HAP-1 (cell line): Measurements from ENCODE around the gene SURF6.
A peak's percentile ranks its signal among the peaks of the same experiment; 100 is the strongest.
"Not testable (repeated sequence)": the region's sequence is repeated elsewhere in the genome, so short reads cannot be mapped to it uniquely, and the experiment has no call there.

Experiments used
- DNase-seq, 2 experiments: peaks; one replicate each; pipeline ENCODE4 v3.0.0-alpha.2; 2016 to 2020; ENCODE audit warnings: low spot score in 2 of 2
- H3K27me3 ChIP-seq: fragments of 250-450 bp; sonication (Bioruptor Pico); 2 replicates; pipeline ENCODE4 v1.5.1; 2020; ENCODE audit warnings: low read depth, mild to moderate bottlenecking, moderate library complexity
- H3K36me3 ChIP-seq: fragments of 250-450 bp; sonication (Bioruptor Pico); replicated peaks from 2 replicates; pipeline ENCODE4 v1.5.1; 2020; ENCODE audit warnings: mild to moderate bottlenecking
- H3K4me1 ChIP-seq: fragments of 250-450 bp; sonication (Bioruptor Pico); 2 replicates; pipeline ENCODE4 v1.5.1; 2020; ENCODE audit warnings: mild to moderate bottlenecking
- H3K4me3 ChIP-seq: fragments of 250-450 bp; sonication (Bioruptor Pico); 2 replicates; pipeline ENCODE4 v1.5.1; 2020; ENCODE audit warnings: mild to moderate bottlenecking, moderate library complexity
- H3K9me3 ChIP-seq: fragments of 250-450 bp; sonication (Bioruptor Pico); 2 replicates; pipeline ENCODE4 v1.5.1; 2020; ENCODE audit warnings: mild to moderate bottlenecking, moderate library complexity
- in situ Hi-C: fragments of 300-500 bp; cut with MboI; formaldehyde crosslinking; loops from 3 replicates; pipeline ENCODE4 v1.14.3; 2020; ENCODE audit warnings: low sequenced_read_pairs, inconsistent platforms, mixed read lengths

SURF6 gene

GRCh38 chr9:133339641-133340040 is 3.7 kb upstream of the SURF6 start:
- no peaks in the 10 kb centered on the region for H3K9me3 ChIP-seq
- in situ Hi-C loops: loop anchor here (10.0 kb wide), 1 partner anchor 145 kb away; no protein-coding TSS in a partner anchor
- peaks cover 51% of the 10 kb centered on the region for H3K36me3 ChIP-seq
- H3K4me1 ChIP-seq: peaks cover 8% of the 10 kb centered on the region
- H3K27me3 ChIP-seq: no peaks in the 10 kb centered on the region
- DNase-seq: no peak
- H3K4me3 ChIP-seq: no peak overlapping the region

- in situ Hi-C loops, H3K9me3 ChIP-seq, H3K27me3 ChIP-seq: not testable (repeated sequence)
- Histone ChIP-seq H3K4me1 (peaks cover 10% of the 10 kb centered on the region), H3K36me3 (peaks cover 49% of the 10 kb centered on the region), H3K4me3 (peak overlapping the region; percentile 99)
- peak in 1 of 2 experiments; percentile 5 for DNase-seq
Measured at GRCh38 chr9:133334888-133335287, 1.1 kb downstream of the SURF6 start.

- in situ Hi-C loops: no loop called here
- peak overlapping the region; percentile 99; the same call in 1 of the 2 replicates for H3K4me3 ChIP-seq
- no peaks in the 10 kb centered on the region for H3K27me3 ChIP-seq
- no peaks in the 10 kb centered on the region for H3K9me3 ChIP-seq
- peaks cover 10% of the 10 kb centered on the region for H3K4me1 ChIP-seq
- peak in 1 of 2 experiments; percentile 6 for DNase-seq
- H3K36me3 ChIP-seq: peaks cover 47% of the 10 kb centered on the region
Measured at GRCh38 chr9:133334161-133334560, 1.8 kb downstream of the SURF6 start.

GRCh38 chr9:133333566-133333965 is 2.4 kb downstream of the SURF6 start:
- H3K36me3 ChIP-seq: peaks cover 47% of the 10 kb centered on the region
- peaks cover 10% of the 10 kb centered on the region for H3K4me1 ChIP-seq
- H3K4me3 ChIP-seq: no peak overlapping the region
- no peaks in the 10 kb centered on the region for H3K27me3 ChIP-seq
- in situ Hi-C loops: no loop called here
- H3K9me3 ChIP-seq: no peaks in the 10 kb centered on the region
- DNase-seq: peak in 1 of 2 experiments; percentile 12

- Histone ChIP-seq H3K27me3 (no peaks in the 10 kb centered on the region), H3K36me3 (peaks cover 47% of the 10 kb centered on the region), H3K4me1 (peaks cover 10% of the 10 kb centered on the region), H3K4me3 (no peak overlapping the region), H3K9me3 (no peaks in the 10 kb centered on the region)
- peak in 1 of 2 experiments; percentile 6 for DNase-seq
- in situ Hi-C loops: no loop called here
Measured at GRCh38 chr9:133333011-133333410, 3.0 kb downstream of the SURF6 start.

- DNase-seq: peak in 1 of 2 experiments; percentile 4
- Histone ChIP-seq H3K27me3 (no peaks in the 10 kb centered on the region), H3K36me3 (peaks cover 47% of the 10 kb centered on the region), H3K4me3 (no peak overlapping the region), H3K4me1 (peaks cover 10% of the 10 kb centered on the region), H3K9me3 (no peaks in the 10 kb centered on the region)
- in situ Hi-C loops: no loop called here
Measured at GRCh38 chr9:133332381-133332730, 3.6 kb downstream of the SURF6 start.

- H3K27me3 ChIP-seq: no peaks in the 10 kb centered on the region
- H3K4me3 ChIP-seq: no peak overlapping the region
- peak in 1 of 2 experiments; percentile 4 for DNase-seq
- H3K4me1 ChIP-seq: peaks cover 10% of the 10 kb centered on the region
- no peaks in the 10 kb centered on the region for H3K9me3 ChIP-seq
- in situ Hi-C loops: no loop called here
- H3K36me3 ChIP-seq: peaks cover 47% of the 10 kb centered on the region
Measured at GRCh38 chr9:133331641-133332380, 4.2 kb downstream of the SURF6 start.

GRCh38 chr9:133331221-133331620 is 4.8 kb downstream of the SURF6 start:
- Histone ChIP-seq H3K9me3 (no peaks in the 10 kb centered on the region), H3K27me3 (no peaks in the 10 kb centered on the region), H3K4me1 (peaks cover 4% of the 10 kb centered on the region), H3K36me3 (peaks cover 47% of the 10 kb centered on the region), H3K4me3 (no peak overlapping the region)
- no peak for DNase-seq
- in situ Hi-C loops: no loop called here

- H3K9me3 ChIP-seq, H3K4me1 ChIP-seq, H3K4me3 ChIP-seq, H3K27me3 ChIP-seq: not testable (repeated sequence)
- in situ Hi-C loops: loop anchor here (10.0 kb wide), 2 partner anchors 95 to 145 kb away; no protein-coding TSS in a partner anchor
- peak in 1 of 2 experiments; percentile 56 for DNase-seq
- peaks cover 40% of the 10 kb centered on the region for H3K36me3 ChIP-seq
Measured at GRCh38 chr9:133329306-133330156, 6.5 kb downstream of the SURF6 start.

- no peaks in the 10 kb centered on the region for H3K9me3 ChIP-seq
- no peaks in the 10 kb centered on the region for H3K27me3 ChIP-seq
- peaks cover 25% of the 10 kb centered on the region for H3K36me3 ChIP-seq
- in situ Hi-C loops: loop anchor here (10.0 kb wide), 2 partner anchors 93 to 143 kb away; no protein-coding TSS in a partner anchor
- no peak overlapping the region for H3K4me3 ChIP-seq
- H3K4me1 ChIP-seq: no peaks in the 10 kb centered on the region
- no peak for DNase-seq
Measured at GRCh38 chr9:133327834-133328484, 8.0 kb downstream of the SURF6 start.

GRCh38 chr9:133327021-133327420 is 9.0 kb downstream of the SURF6 start:
- peaks cover 15% of the 10 kb centered on the region for H3K36me3 ChIP-seq
- in situ Hi-C loops: loop anchor here (10.0 kb wide), 2 partner anchors 92 to 142 kb away; no protein-coding TSS in a partner anchor
- not testable (repeated sequence) for H3K4me1 ChIP-seq, H3K27me3 ChIP-seq, H3K9me3 ChIP-seq, DNase-seq, H3K4me3 ChIP-seq

- H3K4me3 ChIP-seq: no peak overlapping the region
- H3K36me3 ChIP-seq: no peaks in the 10 kb centered on the region
- no peaks in the 10 kb centered on the region for H3K9me3 ChIP-seq
- no peaks in the 10 kb centered on the region for H3K27me3 ChIP-seq
- no peak for DNase-seq
- H3K4me1 ChIP-seq: no peaks in the 10 kb centered on the region
- in situ Hi-C loops: loop anchor here (10.0 kb wide), 2 partner anchors 89 to 139 kb away; no protein-coding TSS in a partner anchor
Measured at GRCh38 chr9:133323991-133324703, 11.8 kb downstream of the SURF6 start.

- Histone ChIP-seq H3K9me3 (no peaks in the 10 kb centered on the region), H3K36me3 (no peaks in the 10 kb centered on the region), H3K4me3 (no peak overlapping the region), H3K4me1 (no peaks in the 10 kb centered on the region), H3K27me3 (no peaks in the 10 kb centered on the region)
- no peak for DNase-seq
- in situ Hi-C loops: loop anchor here (10.0 kb wide), 2 partner anchors 88 to 138 kb away; no protein-coding TSS in a partner anchor
Measured at GRCh38 chr9:133323211-133323610, 12.8 kb downstream of the SURF6 start.
